Large intestine (tissue), 3 donors: ENCODE data around the gene SPATC1L. TPM values are rescaled to one million over a fixed set of nuclear protein-coding genes. Genes with fewer than 3 reads are reported as not detected.

Experiments used
- DNase-seq, 2 donors: peaks; one replicate each; pipeline versions ENCODE4 v3.0.0 to v3.0.0-alpha.2; 2013
- H3K27ac ChIP-seq: one replicate; pipeline ENCODE4 v1.5.1; 2013; ENCODE audit warnings: low read length
- H3K27me3 ChIP-seq: 2 replicates; pipeline ENCODE4 v1.6.1; 2013; ENCODE audit warnings: low read length; ENCODE audit not compliant: control insufficient read depth, insufficient read depth
- H3K36me3 ChIP-seq: 2 replicates; pipeline ENCODE4 v1.6.1; 2013; ENCODE audit warnings: low read length; ENCODE audit not compliant: control insufficient read depth, insufficient read depth
- H3K4me1 ChIP-seq: one replicate; pipeline ENCODE4 v1.6.1; 2013; ENCODE audit warnings: low read length; ENCODE audit not compliant: control insufficient read depth, insufficient read depth
- H3K4me3 ChIP-seq: one replicate; pipeline ENCODE4 v1.5.1; 2013; ENCODE audit warnings: low read length
- H3K9me3 ChIP-seq: one replicate; pipeline ENCODE4 v1.6.1; 2013; ENCODE audit warnings: mild to moderate bottlenecking, low read depth, low read length, moderate library complexity; ENCODE audit not compliant: control insufficient read depth
- WGBS: methylation state at CpG from one replicate; pipeline ENCODE4 v1.1.5; 2013; ENCODE audit warnings: low lambda C conversion rate; ENCODE audit not compliant: insufficient coverage; 5-methylcytosine and 5-hydroxymethylcytosine counted together
- polyA plus RNA-seq: library from polyadenylated mRNA; unstranded; fragments of 120-200 nt; gene quantifications from one replicate; pipeline ENCODE4 v1.2.1, GENCODE V29; 2013

The SPATC1L gene
- polyA plus RNA-seq, 1 donor, result 13.2 TPM

DNA sequence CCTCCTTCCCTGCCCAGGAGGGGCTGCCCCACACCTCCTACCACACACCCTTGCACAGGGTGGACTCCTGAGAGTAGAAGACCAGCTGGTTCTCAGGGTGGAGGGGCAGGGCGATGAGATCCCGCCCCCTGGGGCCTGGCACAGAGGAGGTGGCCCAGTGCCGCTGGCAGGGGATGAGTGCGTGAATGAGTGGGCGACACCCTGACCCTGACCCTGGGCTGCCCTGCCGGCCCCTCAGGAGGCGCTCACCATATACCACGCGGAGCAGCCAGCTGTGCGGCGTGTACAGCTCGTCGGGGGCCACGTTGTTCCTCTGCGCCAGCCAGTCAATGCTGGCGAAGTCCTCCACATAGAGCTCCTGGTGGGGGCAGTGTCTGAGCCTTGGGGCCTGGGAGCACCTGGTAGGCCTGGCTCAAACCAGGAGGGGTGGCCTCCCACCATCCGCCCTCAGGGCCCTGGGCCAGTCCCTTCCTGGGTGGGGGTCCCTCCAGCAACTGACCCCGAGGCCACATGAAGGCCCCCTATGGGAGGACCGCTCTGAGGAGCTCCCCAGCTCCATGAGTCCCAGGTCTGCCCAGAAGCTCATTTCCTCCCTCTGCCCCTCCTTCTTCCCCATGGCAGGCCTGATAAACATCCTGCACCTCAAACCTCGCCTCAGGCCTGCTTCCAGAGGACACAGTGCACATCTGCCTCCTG lies 31.3 kb upstream of the SPATC1L start:
- no peak for DNase-seq
- H3K27me3 ChIP-seq, result no peaks in the 10 kb centered on the region
- H3K4me1 ChIP-seq, result no peaks in the 10 kb centered on the region
- WGBS, result no CpG with 5 or more reads among the region's 20 CpGs
- no peak overlapping the region for H3K4me3 ChIP-seq
- no peaks in the 10 kb centered on the region for H3K9me3 ChIP-seq
- H3K27ac ChIP-seq, result no peak overlapping the region
- H3K36me3 ChIP-seq, result peaks cover 22% of the 10 kb centered on the region

DNA sequence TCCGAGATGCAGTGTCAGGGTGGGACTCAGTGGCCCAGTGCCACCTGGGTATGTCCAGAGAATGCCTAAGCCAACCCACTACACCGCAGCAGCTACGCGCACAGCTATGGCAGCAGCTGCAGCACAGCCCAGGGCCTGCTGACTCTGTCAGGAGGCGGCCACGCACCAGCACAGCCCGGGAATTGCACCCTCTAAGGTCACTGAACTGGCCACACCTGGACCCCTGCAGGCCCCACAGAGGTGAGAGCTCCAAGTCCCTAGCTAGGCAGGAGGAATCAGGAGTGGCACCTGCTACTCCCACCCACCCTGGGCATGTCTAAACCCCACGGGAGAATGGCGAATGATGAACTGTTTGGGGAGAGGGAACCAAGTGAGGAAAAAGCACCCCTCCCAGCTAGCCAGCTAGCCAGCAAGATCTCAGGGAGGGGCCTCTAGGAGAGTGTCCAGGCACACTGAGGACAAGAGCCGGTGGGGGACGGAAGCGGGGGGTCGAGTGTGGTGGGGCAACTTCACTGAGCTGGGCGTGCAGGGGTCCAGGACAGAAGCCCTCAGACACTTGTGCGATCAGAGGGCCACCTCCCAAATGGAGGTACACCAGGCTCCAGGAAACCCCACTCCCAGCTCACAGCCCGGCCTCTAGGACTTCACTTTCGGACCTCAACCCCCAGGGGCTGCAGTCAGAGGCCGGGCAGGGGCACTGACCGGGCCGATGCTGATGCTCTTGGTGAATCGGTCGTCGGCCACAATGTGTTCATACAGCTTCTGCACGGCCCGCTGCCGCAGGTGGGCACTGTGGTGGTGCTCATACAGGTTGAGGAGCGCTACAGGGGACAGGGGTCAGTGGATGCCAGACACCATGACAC lies 30.4 kb upstream of the SPATC1L start:
- H3K27ac ChIP-seq, result no peak overlapping the region
- H3K4me1 ChIP-seq, result no peaks in the 10 kb centered on the region
- no CpG with 5 or more reads among the region's 27 CpGs for WGBS
- DNase-seq, result no peak
- no peak overlapping the region for H3K4me3 ChIP-seq
- no peaks in the 10 kb centered on the region for H3K27me3 ChIP-seq
- no peaks in the 10 kb centered on the region for H3K9me3 ChIP-seq
- peaks cover 17% of the 10 kb centered on the region for H3K36me3 ChIP-seq

DNA sequence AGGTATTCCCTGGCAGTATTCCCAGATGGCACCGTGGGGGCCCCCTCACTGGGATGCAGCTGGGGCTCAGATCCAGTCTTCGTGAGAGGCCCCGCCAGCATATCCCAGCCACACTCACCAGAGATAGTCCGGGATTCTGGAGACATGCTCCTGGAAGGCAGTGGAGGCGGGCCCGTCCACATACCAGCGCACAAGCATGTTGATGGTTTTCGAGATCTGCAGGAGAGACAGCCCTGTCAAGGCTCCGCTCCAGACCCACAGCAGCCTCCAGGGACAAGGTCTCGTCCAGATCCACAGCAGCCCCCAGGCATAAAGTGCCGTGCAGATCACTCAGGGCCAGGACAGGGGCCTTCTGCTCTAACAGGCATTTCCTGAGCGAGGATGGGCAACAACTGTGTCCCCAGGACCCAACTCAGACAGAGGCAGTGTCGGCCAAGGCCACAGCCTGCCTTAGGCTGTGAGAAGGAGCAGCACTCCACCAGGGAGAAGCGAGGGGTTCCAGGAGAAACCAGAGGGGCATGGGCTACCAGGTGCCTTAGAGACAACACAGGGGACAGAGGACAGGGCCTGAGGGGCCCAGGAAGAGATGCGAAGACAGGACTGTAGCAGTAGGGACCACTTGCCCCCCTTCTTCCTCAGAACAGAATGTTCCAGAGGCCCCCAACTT lies 29.5 kb upstream of the SPATC1L start:
- Histone ChIP-seq H3K36me3 (peaks cover 17% of the 10 kb centered on the region), H3K27ac (no peak overlapping the region), H3K27me3 (no peaks in the 10 kb centered on the region), H3K4me3 (no peak overlapping the region), H3K9me3 (no peaks in the 10 kb centered on the region), H3K4me1 (no peaks in the 10 kb centered on the region)
- no CpG with 5 or more reads among the region's 15 CpGs for WGBS
- DNase-seq, result no peak

DNA sequence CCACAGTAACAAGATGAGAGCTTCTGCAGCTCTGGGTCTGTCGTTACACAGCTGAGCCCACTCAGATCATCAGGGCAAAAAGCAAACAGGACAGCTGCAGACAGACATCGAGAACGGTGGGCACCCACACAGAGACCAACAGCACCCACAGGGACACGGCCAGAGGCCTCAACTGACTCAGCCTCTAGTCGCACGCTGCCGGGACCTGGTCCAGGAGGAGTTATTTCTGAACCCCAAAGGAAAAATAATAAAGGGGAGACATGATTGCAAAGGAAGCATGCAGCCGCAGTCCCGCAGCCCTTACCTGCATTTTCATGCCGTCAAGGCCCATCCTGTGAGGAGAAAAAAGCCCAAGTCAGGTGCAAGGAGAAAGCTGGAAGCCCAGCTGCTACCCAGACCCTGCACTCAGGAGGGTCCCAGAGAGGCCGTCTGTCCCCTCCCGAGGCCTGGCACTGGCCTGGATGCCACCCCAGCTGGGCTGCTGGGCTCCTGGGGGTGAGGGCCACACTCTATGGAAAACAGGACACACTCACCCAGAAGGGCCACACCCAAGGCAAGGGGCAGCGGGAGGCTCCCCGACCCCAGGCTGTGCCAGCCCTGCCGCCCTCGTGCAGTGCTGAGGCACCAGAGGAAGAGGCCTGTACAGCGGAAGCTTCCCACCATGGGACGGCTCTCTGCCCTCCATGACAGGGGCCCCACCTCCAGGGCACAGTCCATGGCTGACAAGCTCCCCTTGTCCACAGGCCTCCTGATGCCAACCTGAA lies 28.6 kb upstream of the SPATC1L start:
- DNase-seq, result no peak

DNA sequence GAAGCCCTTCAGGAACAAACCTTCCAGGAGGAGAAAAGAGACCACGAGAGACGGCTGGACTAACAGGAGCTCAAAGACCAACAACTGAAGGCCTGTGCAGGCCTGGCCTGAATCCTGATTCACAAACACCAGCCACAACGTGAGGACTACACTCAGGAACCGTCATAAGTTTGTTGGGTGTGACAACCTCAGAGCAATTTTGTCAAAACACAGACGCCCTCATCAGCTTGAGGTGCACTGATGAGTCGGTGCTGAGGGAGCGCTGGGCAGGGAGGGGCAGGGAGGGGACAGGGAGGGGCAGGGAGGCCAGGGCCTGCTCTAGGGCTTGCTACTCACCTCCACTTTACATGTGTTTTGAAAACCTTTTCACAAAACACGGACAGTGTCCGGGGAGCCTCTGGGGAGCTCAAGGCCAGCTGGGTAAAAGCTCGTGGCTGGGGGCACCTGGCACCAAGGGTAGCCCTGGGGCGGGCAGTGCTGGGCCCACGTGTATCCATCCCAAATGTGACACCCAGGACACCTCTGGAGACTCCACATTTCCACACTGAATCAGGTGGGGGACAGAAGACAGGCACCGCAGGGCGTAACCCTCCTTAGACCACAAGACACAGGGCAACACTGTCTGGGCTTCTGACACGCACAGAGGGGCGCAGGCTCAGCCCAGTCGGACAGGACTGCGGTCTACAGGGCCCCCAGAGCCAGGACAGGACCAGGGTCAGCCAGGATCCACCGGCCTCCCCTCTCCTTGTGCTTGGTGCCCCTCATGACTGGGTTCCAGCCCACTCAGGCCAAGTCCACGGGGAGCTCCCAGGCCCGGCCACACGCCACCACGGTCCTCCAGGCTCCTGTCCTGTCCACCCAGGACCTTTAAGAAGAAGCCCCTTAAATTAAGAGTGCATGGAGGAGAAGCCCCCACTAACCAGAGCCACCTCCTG lies 27.8 kb upstream of the SPATC1L start:
- Histone ChIP-seq H3K36me3 (peaks cover 19% of the 10 kb centered on the region), H3K27ac (no peak overlapping the region), H3K4me3 (no peak overlapping the region), H3K27me3 (no peaks in the 10 kb centered on the region), H3K4me1 (no peaks in the 10 kb centered on the region), H3K9me3 (no peaks in the 10 kb centered on the region)
- no peak for DNase-seq
- no CpG with 5 or more reads among the region's 23 CpGs for WGBS

More for the DNA sequence above, 28.6 kb upstream of the SPATC1L start:
- Histone ChIP-seq H3K4me3 (no peak overlapping the region), H3K9me3 (no peaks in the 10 kb centered on the region), H3K4me1 (no peaks in the 10 kb centered on the region), H3K27ac (no peak overlapping the region), H3K27me3 (no peaks in the 10 kb centered on the region), H3K36me3 (peaks cover 17% of the 10 kb centered on the region)
- WGBS, result no CpG with 5 or more reads among the region's 18 CpGs

DNA sequence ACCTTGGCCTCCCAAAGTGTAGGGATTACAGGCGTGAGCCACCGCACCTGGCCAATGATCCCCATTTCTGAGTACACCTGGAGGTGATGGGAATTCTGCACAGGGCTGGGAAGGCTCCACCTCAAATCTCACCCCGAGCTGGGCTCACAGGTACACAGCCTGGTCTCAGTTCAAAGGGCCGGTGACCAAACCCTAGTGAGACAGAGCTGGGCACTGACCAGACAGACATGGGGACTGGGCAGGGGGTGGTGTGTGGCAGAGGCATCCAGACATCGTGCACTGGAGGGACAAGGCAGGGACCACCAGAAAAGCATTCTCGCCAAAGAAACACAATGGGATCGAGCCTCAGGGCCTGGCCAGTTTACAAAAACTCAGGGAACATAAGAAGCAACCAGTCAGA lies 27.1 kb upstream of the SPATC1L start:
- Histone ChIP-seq H3K4me3 (no peak overlapping the region), H3K27ac (no peak overlapping the region), H3K9me3 (no peaks in the 10 kb centered on the region), H3K4me1 (no peaks in the 10 kb centered on the region), H3K27me3 (no peaks in the 10 kb centered on the region), H3K36me3 (peaks cover 25% of the 10 kb centered on the region)
- DNase-seq, result no peak
- WGBS, result 100% methylated on average over 1 of the region's 7 CpGs

DNA sequence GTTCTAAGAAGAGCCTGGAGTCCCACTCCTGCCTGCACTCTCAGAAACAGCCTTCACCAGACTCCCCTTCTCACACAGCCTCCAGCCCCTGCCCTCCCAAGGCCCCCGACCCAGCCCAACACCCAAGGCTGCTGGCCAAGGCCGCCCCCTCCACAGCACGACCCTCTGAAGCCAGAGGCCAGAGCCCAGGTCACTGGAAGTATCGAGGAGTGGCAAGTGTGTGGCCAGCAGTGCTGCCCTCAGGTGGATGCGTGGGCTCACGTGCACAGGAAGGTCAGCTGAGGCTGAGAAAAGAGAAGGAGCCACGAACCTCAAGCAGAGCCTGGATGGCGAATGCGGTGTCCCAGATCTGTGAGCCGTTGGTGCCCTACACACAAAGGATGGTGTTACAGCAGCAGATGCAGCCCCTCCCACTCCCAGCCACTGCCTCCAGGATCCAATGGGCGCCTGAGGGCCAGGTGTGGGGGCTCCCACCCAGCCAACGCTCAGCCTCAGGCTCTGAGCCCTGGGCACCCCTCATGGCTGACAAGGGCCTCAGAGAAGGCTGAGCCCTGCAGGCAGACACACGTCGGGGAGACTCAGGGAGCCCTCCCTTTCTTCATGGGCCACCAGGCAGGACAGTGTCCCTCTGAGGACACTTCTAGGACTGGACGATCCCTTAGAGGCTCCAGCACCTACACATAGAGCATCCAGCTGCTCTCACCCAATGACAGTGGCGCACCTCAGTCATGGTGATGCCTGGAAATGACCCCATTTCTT lies 26.3 kb upstream of the SPATC1L start:
- H3K27me3 ChIP-seq, result no peaks in the 10 kb centered on the region
- H3K9me3 ChIP-seq, result no peaks in the 10 kb centered on the region
- peaks cover 28% of the 10 kb centered on the region for H3K36me3 ChIP-seq
- no CpG with 5 or more reads among the region's 16 CpGs for WGBS
- no peak overlapping the region for H3K27ac ChIP-seq
- H3K4me1 ChIP-seq, result no peaks in the 10 kb centered on the region
- DNase-seq, result no peak
- no peak overlapping the region for H3K4me3 ChIP-seq

DNA sequence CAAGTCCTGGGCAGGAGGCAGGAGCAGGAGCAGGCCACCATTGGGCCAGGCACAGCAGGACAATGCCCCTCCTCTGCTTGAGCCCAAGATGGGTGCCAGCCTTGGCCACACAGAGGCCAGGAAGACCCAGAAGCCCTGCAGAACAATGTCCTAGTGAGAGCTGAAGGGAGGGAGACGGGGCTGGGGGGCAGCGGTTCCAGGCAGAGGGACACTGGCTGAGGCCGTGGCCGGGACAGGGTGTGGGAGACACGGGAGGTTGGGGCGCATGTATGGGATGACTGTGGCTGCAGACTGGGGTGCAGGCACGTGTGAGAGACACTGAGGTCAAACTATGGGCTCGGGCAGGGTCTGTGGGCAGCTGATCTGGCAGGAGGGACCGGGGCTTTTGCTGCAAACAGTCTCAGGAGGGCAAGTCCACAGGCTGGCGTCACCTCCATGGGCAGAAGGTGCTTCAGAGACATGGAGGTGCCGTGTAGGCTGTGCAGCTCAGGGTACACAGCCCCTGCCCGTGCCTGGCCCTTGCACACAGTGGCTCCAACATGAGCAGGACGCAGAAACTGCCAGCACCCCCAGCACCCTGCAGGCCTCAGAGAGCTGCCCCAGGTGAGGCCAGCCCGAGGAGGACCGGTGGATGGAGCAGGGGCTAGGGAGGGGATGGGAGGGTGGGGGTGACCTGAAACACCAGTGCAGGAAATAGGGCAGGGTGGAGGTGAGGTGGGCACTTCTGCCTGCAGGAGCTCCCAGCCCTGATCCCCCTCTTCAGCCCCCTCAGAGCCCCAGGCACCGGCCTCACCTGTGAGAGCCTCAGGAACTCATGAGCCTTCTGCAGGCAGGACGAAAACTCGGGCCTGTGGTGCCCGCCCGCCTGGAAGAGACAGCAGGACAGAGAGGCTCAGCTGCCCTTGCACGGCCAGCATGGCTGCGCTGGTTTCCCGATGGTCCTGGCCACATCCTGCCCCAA lies 24.8 kb upstream of the SPATC1L start:
- Histone ChIP-seq H3K36me3 (peaks cover 30% of the 10 kb centered on the region), H3K9me3 (no peaks in the 10 kb centered on the region), H3K27me3 (no peaks in the 10 kb centered on the region), H3K4me1 (no peaks in the 10 kb centered on the region), H3K27ac (no peak overlapping the region), H3K4me3 (no peak overlapping the region)
- WGBS, result no CpG with 5 or more reads among the region's 23 CpGs
- no peak for DNase-seq
